Subcutaneous adipose tissue (tissue), 4 donors: ENCODE results near the gene SLC40A1. TPM values are rescaled to one million over a fixed set of nuclear protein-coding genes. Genes with fewer than 3 reads are reported as not detected.

Experiments used
- total RNA-seq, 4 donors: library from RNA; depleted of rRNA; stranded (reverse); fragments of >200 nt; gene quantifications; one replicate each; pipeline ENCODE4 v1.1.0, GENCODE V29; 2016
- TF ChIP-seq, protein P1 (sequence below): fragments of 450-650 bp; IDR thresholded peaks from one replicate; pipeline ENCODE4 v1.5.1; 2016; ENCODE audit warnings: low read depth, mild to moderate bottlenecking, control low read depth, antibody characterized with exemption, moderate library complexity

Gene SLC40A1
- total RNA-seq, 4 donors from 2014 or later: 54.6 to 78.4 (median 58.2) TPM

- TF ChIP-seq, protein P1, sequence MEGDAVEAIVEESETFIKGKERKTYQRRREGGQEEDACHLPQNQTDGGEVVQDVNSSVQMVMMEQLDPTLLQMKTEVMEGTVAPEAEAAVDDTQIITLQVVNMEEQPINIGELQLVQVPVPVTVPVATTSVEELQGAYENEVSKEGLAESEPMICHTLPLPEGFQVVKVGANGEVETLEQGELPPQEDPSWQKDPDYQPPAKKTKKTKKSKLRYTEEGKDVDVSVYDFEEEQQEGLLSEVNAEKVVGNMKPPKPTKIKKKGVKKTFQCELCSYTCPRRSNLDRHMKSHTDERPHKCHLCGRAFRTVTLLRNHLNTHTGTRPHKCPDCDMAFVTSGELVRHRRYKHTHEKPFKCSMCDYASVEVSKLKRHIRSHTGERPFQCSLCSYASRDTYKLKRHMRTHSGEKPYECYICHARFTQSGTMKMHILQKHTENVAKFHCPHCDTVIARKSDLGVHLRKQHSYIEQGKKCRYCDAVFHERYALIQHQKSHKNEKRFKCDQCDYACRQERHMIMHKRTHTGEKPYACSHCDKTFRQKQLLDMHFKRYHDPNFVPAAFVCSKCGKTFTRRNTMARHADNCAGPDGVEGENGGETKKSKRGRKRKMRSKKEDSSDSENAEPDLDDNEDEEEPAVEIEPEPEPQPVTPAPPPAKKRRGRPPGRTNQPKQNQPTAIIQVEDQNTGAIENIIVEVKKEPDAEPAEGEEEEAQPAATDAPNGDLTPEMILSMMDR: no peak
Observed at GRCh38 chr2:189526241-189526640, 54.3 kb downstream of the SLC40A1 start.

- TF ChIP-seq, protein P1: no peak
Observed at GRCh38 chr2:189524746-189525145, 55.8 kb downstream of the SLC40A1 start.

- TF ChIP-seq, protein P1: no peak
Observed at GRCh38 chr2:189522435-189523151, 58.0 kb downstream of the SLC40A1 start.

DNA sequence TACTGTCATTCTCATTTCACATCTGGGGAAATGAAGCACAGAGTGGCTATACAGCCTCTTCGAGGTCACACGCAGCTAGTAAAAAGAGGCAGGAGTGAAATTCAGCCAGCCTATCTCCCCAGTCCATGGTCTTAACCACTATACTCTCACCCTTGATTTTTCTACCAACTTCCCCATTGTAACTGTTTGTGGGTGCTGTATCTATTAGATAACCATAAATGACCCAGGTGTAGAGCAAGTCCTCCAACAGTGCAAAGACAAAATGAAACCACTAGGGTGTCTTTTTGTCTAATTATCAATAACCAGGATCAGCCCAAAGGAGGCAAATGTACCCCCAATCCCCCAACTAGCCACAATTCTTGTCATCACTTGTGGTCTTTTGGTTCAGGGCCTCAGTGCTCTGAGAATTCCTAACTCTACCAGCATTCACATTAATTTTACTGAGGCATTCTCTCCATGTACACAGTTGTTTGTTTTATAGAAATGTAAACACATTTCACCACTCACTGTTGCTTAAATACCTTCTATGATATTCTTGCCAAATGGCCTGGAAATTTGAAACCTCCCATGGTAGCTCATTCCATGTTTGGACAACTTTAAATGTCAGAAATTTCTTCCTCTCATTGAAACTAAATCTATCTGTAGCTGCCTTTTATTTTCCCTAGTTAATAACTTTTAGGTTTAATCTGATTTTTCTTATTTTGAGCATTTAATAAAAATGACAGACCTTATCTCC lies 58.7 kb downstream of the SLC40A1 start:
- TF ChIP-seq, protein P1: no peak

DNA sequence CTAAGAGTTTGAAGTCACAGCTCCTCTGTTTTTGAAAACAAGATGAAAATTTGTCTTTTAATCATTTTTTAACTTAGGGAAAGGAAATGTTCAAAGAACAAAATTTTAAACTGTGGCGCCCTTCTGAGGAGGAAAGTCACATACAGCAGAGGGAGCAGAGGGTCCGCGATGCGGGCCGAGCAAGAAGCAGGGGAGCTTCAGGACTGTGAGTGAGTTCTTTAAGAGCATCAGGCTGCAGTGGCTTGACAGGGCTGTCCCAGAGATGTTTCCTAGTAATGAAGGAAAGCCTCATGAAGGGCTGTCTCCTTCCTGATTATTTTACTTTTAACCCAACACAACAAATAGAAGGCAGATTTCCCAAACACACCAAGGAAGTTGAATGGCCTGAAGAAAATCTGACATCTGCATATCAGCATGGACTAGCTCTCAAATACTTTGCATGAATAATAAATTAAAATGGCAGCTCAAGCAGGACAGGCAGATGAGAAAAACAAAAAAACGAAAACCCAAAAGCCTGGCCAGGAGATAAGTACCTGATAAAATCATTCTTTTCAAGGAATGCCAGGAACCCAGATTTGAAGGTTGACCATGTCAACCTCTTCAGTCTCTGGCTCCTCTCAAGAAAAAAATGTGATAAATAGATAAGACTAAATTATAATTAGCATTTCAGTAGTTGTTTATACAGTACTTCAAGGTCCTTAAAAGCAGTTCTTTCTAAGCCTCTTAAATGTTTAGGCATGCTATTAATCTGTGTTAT lies 60.8 kb downstream of the SLC40A1 start:
- TF ChIP-seq, protein P1: no peak

DNA sequence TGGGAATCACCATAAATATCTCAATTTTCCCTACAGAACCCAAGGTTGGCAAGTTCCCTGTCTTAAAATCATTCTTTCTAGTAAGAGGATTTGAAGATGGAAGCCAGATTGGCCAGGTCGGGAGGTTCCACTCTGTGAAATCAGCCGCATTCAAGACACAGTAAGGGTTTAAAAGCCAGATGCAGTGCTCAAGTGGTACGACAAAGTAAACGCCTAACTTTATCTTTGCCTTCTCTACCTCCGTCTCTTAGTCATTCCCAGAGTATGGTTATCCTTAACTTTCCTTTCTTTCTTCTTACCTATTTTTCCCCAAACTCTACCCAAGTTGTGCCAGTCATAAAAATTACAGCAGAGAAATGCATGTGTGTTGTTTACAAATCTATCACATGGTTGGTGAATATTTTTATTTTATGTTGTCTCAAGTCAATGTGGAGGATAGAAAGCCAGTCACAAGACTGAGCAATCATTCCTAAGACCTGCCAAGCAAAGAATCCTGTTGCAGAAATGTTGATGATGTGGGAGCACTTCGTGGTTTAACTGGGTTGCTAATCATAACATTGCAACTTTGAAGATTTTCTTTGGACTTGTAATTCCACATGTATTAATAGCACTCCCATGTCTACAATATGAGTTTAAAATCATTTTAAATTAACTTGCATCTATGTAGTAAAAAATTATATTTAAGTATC lies 62.6 kb downstream of the SLC40A1 start:
- TF ChIP-seq, protein P1: no peak

GRCh38 chr2:189516546-189516945 lies 64.0 kb downstream of the SLC40A1 start:
- TF ChIP-seq, protein P1: no peak
